Ovary (tissue), 9 donors: Measurements from ENCODE around the gene PIGBOS1. TPM values are rescaled to one million over a fixed set of nuclear protein-coding genes. Genes with fewer than 3 reads are reported as not detected.

ENCODE experiments used
- DNase-seq, 5 donors: peaks; one replicate each; pipeline ENCODE4 v3.0.0-alpha.2; 2019 to 2020
- H3K27ac ChIP-seq, 2 donors: fragments of 200-600 bp; one replicate each; pipeline versions ENCODE4 v1.5.1 to v1.8.0; 2019 to 2022
- H3K27me3 ChIP-seq: fragments of 200-600 bp; one replicate; pipeline ENCODE4 v1.8.0; 2022
- H3K36me3 ChIP-seq: fragments of 200-600 bp; sonication (generic); one replicate; pipeline ENCODE4 v1.5.1; 2019
- H3K4me1 ChIP-seq: one replicate; pipeline ENCODE4 v1.8.1; 2013; ENCODE audit warnings: mild to moderate bottlenecking, moderate library complexity; ENCODE audit not compliant: insufficient read depth
- H3K4me3 ChIP-seq: fragments of 200-600 bp; sonication (generic); one replicate; pipeline ENCODE4 v1.5.1; 2017
- H3K9me3 ChIP-seq, 2 donors: fragments of 200-600 bp in 1 of 2; sonication (generic) in 1 of 2; one replicate each; pipeline versions ENCODE4 v1.5.1 to v1.8.1; 2013 to 2019; ENCODE audit warnings: mild to moderate bottlenecking in 1 of 2, moderate library complexity in 1 of 2
- EP300 ChIP-seq: sonication (generic); formaldehyde crosslinking; IDR thresholded peaks from one replicate; pipeline ENCODE4 v1.6.1; 2017; ENCODE audit warnings: antibody characterized with exemption
- POLR2A ChIP-seq: fragments of 450-650 bp; IDR thresholded peaks from one replicate; pipeline ENCODE4 v1.6.1; 2017; ENCODE audit warnings: antibody characterized with exemption, mild to moderate bottlenecking, moderate library complexity
- WGBS, 3 donors: extraction: QIAGEN DNeasy Blood & Tissue Kit in 1 of 3; methylation state at CpG; one replicate each; pipeline versions ENCODE4 v1.1.5 to v1.1.7; 2013 to 2017; 5-methylcytosine and 5-hydroxymethylcytosine counted together
- intact Hi-C, 4 donors: fragments of 100-400 bp; cut with DNase I; formaldehyde crosslinking; loops; one replicate each; pipeline versions ENCODE4 v1.11.0 to v1.15.1; 2022 to 2023
- polyA plus RNA-seq, 2 donors: library from polyadenylated mRNA; stranded (reverse); fragments of 200-250 nt in 1 of 2; fragments of 350-450 nt in 1 of 2; fragmentation: Illumina TruSeq in 1 of 2; extraction: RNeasy Lipid Tissue Mini Kit (QIAGEN cat#74804) in 1 of 2; gene quantifications; one replicate each; pipeline ENCODE4 v1.2.3, GENCODE V29; 2013 to 2014
- total RNA-seq, 7 donors: library from RNA; depleted of rRNA in 2 of 7; stranded (reverse); fragments of >200 nt in 2 of 7; fragmentation: NEBNext Ultra II Directional in 3 of 7; extraction: Animal tissue kit (Norgen Biotek cat#: 25700) in 3 of 7; gene quantifications; one replicate each; pipeline versions ENCODE4 v1.1.0 to v1.2.4, GENCODE V29; 2016 to 2023
- TF ChIP-seq, protein P1 (sequence below), 3 donors: fragments of 450-650 bp in 2 of 3; fragments of 200-600 bp in 1 of 3; IDR thresholded peaks; one replicate each; pipeline versions ENCODE4 v1.5.1 to v1.8.0; 2016 to 2022; ENCODE audit warnings: antibody characterized with exemption in 3 of 3, mild to moderate bottlenecking in 1 of 3
- donor health status: DM: no; HTN: no; CAD: no; lungs with moderate emphysema.
- donor health status: DM: no; HTN: no; CAD: no.
- donor health status: Bipolar disorder and iron deficiency.
- donor health status: DM: yes; HTN: yes; CAD: no.
- donor health status: DM: no; HTN: no; CAD: no.
- donor health status: DM: yes; HTN: yes; CAD: no.

PIGBOS1 gene
- total and polyA plus RNA-seq, 9 donors = 7.5 to 19.8 (median 11.5) TPM

GRCh38 chr15:55279746-55280351, 39.1 kb downstream of the PIGBOS1 start:
- 62 to 73% (median 68%) methylated on average over 4 of the region's 4 CpGs for WGBS, 3 donors
- Histone ChIP-seq H3K27ac (no peak overlapping the region), H3K9me3 (no peaks in the 10 kb centered on the region), H3K4me3 (no peak overlapping the region), H3K27me3 (no peaks in the 10 kb centered on the region), H3K4me1 (no peaks in the 10 kb centered on the region), H3K36me3 (no peaks in the 10 kb centered on the region)
- no peak for DNase-seq
- TF ChIP-seq, protein P1, sequence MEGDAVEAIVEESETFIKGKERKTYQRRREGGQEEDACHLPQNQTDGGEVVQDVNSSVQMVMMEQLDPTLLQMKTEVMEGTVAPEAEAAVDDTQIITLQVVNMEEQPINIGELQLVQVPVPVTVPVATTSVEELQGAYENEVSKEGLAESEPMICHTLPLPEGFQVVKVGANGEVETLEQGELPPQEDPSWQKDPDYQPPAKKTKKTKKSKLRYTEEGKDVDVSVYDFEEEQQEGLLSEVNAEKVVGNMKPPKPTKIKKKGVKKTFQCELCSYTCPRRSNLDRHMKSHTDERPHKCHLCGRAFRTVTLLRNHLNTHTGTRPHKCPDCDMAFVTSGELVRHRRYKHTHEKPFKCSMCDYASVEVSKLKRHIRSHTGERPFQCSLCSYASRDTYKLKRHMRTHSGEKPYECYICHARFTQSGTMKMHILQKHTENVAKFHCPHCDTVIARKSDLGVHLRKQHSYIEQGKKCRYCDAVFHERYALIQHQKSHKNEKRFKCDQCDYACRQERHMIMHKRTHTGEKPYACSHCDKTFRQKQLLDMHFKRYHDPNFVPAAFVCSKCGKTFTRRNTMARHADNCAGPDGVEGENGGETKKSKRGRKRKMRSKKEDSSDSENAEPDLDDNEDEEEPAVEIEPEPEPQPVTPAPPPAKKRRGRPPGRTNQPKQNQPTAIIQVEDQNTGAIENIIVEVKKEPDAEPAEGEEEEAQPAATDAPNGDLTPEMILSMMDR (IDR thresholded peaks at IDR 0.05) = no peak
- no peak for TF ChIP-seq POLR2A
- no peak for TF ChIP-seq EP300
- intact Hi-C loops = loop anchor here in 1 of 4 donors (10.0 kb wide), 1 partner anchor 55 kb away; no protein-coding TSS in a partner anchor

DNA sequence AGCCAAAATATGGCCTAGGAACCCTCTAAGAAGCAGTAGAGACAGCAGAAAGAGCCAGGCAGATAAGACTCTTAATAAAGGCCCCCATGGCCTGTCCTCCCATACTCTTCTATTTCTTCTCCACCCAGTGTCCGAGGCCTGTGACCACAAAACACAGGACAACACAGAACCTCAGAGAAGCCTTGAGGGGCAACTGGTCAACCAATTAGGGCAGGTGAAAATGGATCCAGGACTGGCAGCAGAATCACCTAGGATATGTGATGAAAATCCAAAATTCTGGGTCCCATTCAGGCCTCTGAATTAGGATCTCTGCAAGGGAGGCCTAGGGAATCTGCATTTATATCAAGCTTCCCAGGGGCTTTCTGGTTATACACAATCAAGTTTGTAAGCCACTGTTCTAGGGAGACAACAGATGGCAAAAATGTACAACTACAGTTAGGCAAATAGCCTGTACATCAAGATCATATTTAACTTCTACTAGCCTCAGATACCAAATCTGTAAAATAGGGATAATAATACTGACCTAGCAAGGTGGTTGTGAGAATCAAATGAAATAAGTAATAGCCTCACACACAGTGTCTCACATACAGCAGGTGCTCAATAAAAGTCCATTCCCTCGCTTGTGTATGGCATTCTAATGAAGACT, 39.7 kb downstream of the PIGBOS1 start:
- DNase-seq = no peak
- H3K4me1 ChIP-seq = no peaks in the 10 kb centered on the region
- intact Hi-C loops = no loop called here
- no peaks in the 10 kb centered on the region for H3K9me3 ChIP-seq
- H3K36me3 ChIP-seq = no peaks in the 10 kb centered on the region
- H3K27ac ChIP-seq = no peak overlapping the region
- WGBS, 3 donors = 88 to 95% (median 91%) methylated on average over 2 of the region's 2 CpGs
- H3K27me3 ChIP-seq = no peaks in the 10 kb centered on the region
- no peak overlapping the region for H3K4me3 ChIP-seq
- TF ChIP-seq POLR2A (no peak), EP300 (no peak)
- TF ChIP-seq, protein P1 (IDR thresholded peaks at IDR 0.05) = no peak

- intact Hi-C loops = no loop called here
- Histone ChIP-seq H3K36me3 (no peaks in the 10 kb centered on the region), H3K27me3 (no peaks in the 10 kb centered on the region), H3K4me1 (no peaks in the 10 kb centered on the region), H3K9me3 (no peaks in the 10 kb centered on the region), H3K27ac (no peak overlapping the region), H3K4me3 (no peak overlapping the region)
- no peak for DNase-seq
- 76 to 88% (median 81%) methylated on average over 2 of the region's 2 CpGs for WGBS, 3 donors
- TF ChIP-seq, protein P1 (IDR thresholded peaks at IDR 0.05) = no peak
Observed at GRCh38 chr15:55277715-55278114, 41.2 kb downstream of the PIGBOS1 start.

- WGBS, 3 donors = 32 to 40% (median 39%) methylated on average over 7 of the region's 7 CpGs
- TF ChIP-seq POLR2A (no peak), EP300 (no peak)
- TF ChIP-seq, protein P1 (IDR thresholded peaks at IDR 0.05) = no peak
- no peaks in the 10 kb centered on the region for H3K36me3 ChIP-seq
- no peaks in the 10 kb centered on the region for H3K9me3 ChIP-seq
- DNase-seq = no peak
- no peak overlapping the region for H3K4me3 ChIP-seq
- intact Hi-C loops = no loop called here
- no peaks in the 10 kb centered on the region for H3K27me3 ChIP-seq
- no peak overlapping the region for H3K27ac ChIP-seq
- H3K4me1 ChIP-seq = no peaks in the 10 kb centered on the region
Observed at GRCh38 chr15:55277116-55277564, 41.8 kb downstream of the PIGBOS1 start.
